Endothelial cell (in vitro differentiated cells): ENCODE data around the gene PATL2. TPM values are rescaled to one million over a fixed set of nuclear protein-coding genes. Genes with fewer than 3 reads are reported as not detected.

Experiments
- DNase-seq: peaks from one replicate; pipeline ENCODE4 v3.0.0; 2021; ENCODE audit warnings: low spot score
- H3K27ac Mint-ChIP-seq: one replicate; pipeline ENCODE4 v1.8.0; 2021; ENCODE audit warnings: mixed read lengths, inconsistent platforms; ENCODE audit not compliant: unreplicated experiment
- H3K27me3 Mint-ChIP-seq: one replicate; pipeline ENCODE4 v1.8.0; 2021; ENCODE audit warnings: mild to moderate bottlenecking, moderate library complexity, mixed read lengths, inconsistent platforms; ENCODE audit not compliant: unreplicated experiment
- H3K36me3 Mint-ChIP-seq: one replicate; pipeline ENCODE4 v1.8.0; 2021; ENCODE audit warnings: mild to moderate bottlenecking, low read depth, mixed read lengths, inconsistent platforms; ENCODE audit not compliant: unreplicated experiment
- H3K4me1 Mint-ChIP-seq: one replicate; pipeline ENCODE4 v1.8.0; 2021; ENCODE audit warnings: mild to moderate bottlenecking, mixed read lengths, inconsistent platforms; ENCODE audit not compliant: unreplicated experiment
- H3K4me3 Mint-ChIP-seq: one replicate; pipeline ENCODE4 v1.8.0; 2021; ENCODE audit warnings: mild to moderate bottlenecking, mixed read lengths, inconsistent platforms; ENCODE audit not compliant: unreplicated experiment
- H3K9me3 Mint-ChIP-seq: one replicate; pipeline ENCODE4 v1.8.0; 2021; ENCODE audit warnings: mixed read lengths, inconsistent platforms; ENCODE audit not compliant: unreplicated experiment
- total RNA-seq: library from RNA; stranded (reverse); fragmentation: NEBNext Ultra II Directional; extraction: Animal tissue kit (Norgen Biotek cat#: 25700); gene quantifications from one replicate; pipeline ENCODE4 v1.2.1, GENCODE V29; 2021; ENCODE audit not compliant: unreplicated experiment
- TF ChIP-seq, protein P1 (sequence below): fragments of 200-600 bp; sonication (generic); IDR thresholded peaks from one replicate; pipeline ENCODE4 v1.5.0; 2021; ENCODE audit warnings: antibody characterized with exemption; ENCODE audit not compliant: unreplicated experiment

Gene PATL2
- total RNA-seq, 1 donor from 2014 or later, result 0.69 TPM

DNA sequence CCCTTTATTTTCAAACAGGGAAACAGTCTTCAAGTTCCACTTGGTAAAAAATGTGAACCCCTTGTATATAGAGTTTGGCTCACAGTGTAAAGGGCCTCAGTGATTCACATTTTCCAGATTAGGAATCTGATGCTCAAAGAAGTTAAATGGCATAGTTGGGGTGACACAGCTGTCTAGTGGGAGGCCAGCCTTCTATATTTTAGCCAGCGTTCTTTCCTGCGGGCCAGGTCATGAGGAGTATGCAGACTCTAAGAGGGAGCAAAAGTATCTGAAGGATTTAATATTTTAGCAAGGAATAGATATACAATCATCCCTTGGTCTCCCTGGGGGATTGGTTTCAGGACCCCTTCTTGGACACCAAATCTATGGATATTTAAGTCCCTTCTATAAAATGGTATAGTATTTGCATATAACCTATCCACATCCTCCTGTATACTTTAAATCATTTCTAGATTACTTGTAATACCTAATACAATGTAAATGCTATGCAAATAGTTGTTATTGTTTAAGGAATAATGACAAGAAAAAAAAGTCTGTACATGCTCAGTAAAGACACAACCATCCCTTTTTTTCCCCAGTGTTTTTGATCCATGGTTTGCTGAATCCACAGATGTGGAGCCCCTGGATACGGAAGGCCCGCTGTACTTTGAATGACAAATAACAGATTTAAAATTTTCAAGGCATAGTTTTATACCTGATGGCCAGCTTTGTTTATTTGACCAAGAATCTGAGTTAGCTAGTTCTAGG lies 7.2 kb upstream of the PATL2 start:
- Mint-ChIP-seq H3K4me3 (no peak overlapping the region), H3K4me1 (peaks cover 7% of the 10 kb centered on the region), H3K9me3 (no peaks in the 10 kb centered on the region), H3K27ac (no peak overlapping the region), H3K27me3 (no peaks in the 10 kb centered on the region), H3K36me3 (peaks cover 32% of the 10 kb centered on the region)
- TF ChIP-seq, protein P1, sequence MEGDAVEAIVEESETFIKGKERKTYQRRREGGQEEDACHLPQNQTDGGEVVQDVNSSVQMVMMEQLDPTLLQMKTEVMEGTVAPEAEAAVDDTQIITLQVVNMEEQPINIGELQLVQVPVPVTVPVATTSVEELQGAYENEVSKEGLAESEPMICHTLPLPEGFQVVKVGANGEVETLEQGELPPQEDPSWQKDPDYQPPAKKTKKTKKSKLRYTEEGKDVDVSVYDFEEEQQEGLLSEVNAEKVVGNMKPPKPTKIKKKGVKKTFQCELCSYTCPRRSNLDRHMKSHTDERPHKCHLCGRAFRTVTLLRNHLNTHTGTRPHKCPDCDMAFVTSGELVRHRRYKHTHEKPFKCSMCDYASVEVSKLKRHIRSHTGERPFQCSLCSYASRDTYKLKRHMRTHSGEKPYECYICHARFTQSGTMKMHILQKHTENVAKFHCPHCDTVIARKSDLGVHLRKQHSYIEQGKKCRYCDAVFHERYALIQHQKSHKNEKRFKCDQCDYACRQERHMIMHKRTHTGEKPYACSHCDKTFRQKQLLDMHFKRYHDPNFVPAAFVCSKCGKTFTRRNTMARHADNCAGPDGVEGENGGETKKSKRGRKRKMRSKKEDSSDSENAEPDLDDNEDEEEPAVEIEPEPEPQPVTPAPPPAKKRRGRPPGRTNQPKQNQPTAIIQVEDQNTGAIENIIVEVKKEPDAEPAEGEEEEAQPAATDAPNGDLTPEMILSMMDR, result no peak
- DNase-seq, result no peak

DNA sequence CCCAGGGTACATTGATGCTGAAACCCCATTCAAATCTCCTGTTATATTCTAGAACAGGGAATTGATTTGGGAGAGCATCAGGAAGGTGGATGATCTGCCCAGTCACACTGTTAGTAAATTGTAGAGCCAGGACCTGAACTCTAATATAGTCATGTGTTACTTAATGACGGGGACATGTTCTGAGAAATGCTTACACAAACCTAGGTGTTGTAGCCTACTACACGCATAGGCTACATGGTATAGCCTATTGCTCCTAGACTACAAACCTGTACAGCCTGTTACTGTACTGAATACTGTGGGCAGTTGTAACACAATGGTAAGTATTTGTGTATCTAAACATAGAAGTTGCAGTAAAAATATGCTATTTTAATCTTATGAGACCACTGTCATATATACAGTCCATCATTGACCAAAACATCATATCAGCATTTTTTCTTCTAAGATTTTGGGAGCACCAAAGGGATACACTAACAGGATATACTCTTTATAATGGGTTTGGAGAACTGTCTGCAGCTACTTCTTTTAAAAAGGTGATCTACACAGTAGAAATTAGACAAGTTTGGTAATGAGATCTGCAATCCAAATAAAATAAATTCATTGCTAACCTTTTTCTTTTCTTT lies 6.0 kb upstream of the PATL2 start:
- no peak overlapping the region for H3K27ac Mint-ChIP-seq
- no peak overlapping the region for H3K4me3 Mint-ChIP-seq
- peaks cover 32% of the 10 kb centered on the region for H3K36me3 Mint-ChIP-seq
- TF ChIP-seq, protein P1, result no peak
- no peaks in the 10 kb centered on the region for H3K9me3 Mint-ChIP-seq
- peaks cover 17% of the 10 kb centered on the region for H3K4me1 Mint-ChIP-seq
- H3K27me3 Mint-ChIP-seq, result peaks cover 2% of the 10 kb centered on the region
- DNase-seq, result no peak

DNA sequence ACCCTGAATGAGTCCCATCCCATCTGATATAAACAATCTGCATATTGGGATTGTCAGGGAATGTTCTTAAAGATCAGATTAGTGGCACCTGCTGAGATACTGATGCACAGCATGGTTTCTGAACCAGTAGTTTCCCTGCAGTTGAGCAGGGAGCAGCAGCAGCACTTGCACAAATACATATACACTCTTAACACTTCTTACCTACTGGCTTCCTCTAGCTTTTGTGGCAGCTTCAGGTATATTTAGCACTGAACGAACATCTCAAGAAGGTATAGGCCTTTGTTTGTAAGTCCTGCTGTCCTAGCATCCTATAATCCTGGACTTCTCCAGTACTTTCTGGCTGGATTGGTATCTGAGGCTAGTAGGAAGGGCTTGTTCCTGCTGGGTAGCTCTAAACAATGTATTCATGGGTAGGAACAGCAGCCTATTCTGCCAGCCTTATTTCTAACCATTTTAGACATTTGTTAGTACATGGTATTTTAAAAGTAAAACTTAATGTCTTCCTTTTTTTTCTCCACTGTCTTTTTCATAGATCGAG lies 4.7 kb upstream of the PATL2 start:
- Mint-ChIP-seq H3K27ac (no peak overlapping the region), H3K27me3 (peaks cover 2% of the 10 kb centered on the region), H3K36me3 (peaks cover 32% of the 10 kb centered on the region), H3K4me1 (peaks cover 17% of the 10 kb centered on the region), H3K4me3 (peak overlapping the region; percentile 32), H3K9me3 (no peaks in the 10 kb centered on the region)
- no peak for DNase-seq
- TF ChIP-seq, protein P1, result no peak

DNA sequence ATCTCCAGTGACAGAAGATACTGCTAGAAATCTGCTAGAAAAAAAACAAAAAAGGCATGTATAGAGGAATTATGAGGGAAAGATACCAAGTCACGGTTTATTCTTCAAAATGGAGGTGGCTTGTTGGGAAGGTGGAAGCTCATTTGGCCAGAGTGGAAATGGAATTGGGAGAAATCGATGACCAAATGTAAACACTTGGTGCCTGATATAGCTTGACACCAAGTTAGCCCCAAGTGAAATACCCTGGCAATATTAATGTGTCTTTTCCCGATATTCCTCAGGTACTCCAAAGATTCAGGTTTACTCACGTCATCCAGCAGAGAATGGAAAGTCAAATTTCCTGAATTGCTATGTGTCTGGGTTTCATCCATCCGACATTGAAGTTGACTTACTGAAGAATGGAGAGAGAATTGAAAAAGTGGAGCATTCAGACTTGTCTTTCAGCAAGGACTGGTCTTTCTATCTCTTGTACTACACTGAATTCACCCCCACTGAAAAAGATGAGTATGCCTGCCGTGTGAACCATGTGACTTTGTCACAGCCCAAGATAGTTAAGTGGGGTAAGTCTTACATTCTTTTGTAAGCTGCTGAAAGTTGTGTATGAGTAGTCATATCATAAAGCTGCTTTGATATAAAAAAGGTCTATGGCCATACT lies 4.1 kb upstream of the PATL2 start:
- H3K4me1 Mint-ChIP-seq, result peaks cover 19% of the 10 kb centered on the region
- no peak overlapping the region for H3K27ac Mint-ChIP-seq
- H3K9me3 Mint-ChIP-seq, result no peaks in the 10 kb centered on the region
- TF ChIP-seq, protein P1, result no peak
- H3K27me3 Mint-ChIP-seq, result peaks cover 2% of the 10 kb centered on the region
- H3K4me3 Mint-ChIP-seq, result peak overlapping the region; percentile 32
- DNase-seq, result no peak
- peaks cover 32% of the 10 kb centered on the region for H3K36me3 Mint-ChIP-seq
